Midbrain (tissue), 1 donor: Measurements from ENCODE around the gene ASXL3.

Experiments
- DNase-seq: peaks from one replicate; lab custom pipeline; 2025; lab: John Stamatoyannopoulos, UW

Gene ASXL3

GRCh38 chr18:33660696-33661310 lies 82.8 kb downstream of the ASXL3 start:
- no peak for DNase-seq

GRCh38 chr18:33664241-33664874 lies 86.3 kb downstream of the ASXL3 start:
- DNase-seq, result no peak

- DNase-seq, result no peak
Measured at GRCh38 chr18:33665187-33665586, 87.2 kb downstream of the ASXL3 start.

GRCh38 chr18:33665641-33666040 lies 87.6 kb downstream of the ASXL3 start:
- no peak for DNase-seq

- no peak for DNase-seq
Measured at GRCh38 chr18:33666915-33667314, 88.9 kb downstream of the ASXL3 start.

GRCh38 chr18:33669589-33669988 lies 91.6 kb downstream of the ASXL3 start:
- DNase-seq, result no peak

- DNase-seq, result no peak
Measured at GRCh38 chr18:33670029-33670428, 92.0 kb downstream of the ASXL3 start.

GRCh38 chr18:33673689-33674088 lies 95.7 kb downstream of the ASXL3 start:
- no peak for DNase-seq

- no peak for DNase-seq
Measured at GRCh38 chr18:33676593-33676992, 98.6 kb downstream of the ASXL3 start.

GRCh38 chr18:33677891-33678290 lies 99.9 kb downstream of the ASXL3 start:
- DNase-seq, result no peak

GRCh38 chr18:33682436-33682835 lies 104.4 kb downstream of the ASXL3 start:
- DNase-seq, result no peak

- no peak for DNase-seq
Measured at GRCh38 chr18:33694593-33694992, 116.6 kb downstream of the ASXL3 start.

GRCh38 chr18:33696332-33697162 lies 118.5 kb downstream of the ASXL3 start:
- no peak for DNase-seq

- no peak for DNase-seq
Measured at GRCh38 chr18:33697498-33697897, 119.5 kb downstream of the ASXL3 start.

GRCh38 chr18:33699372-33699771 lies 121.4 kb downstream of the ASXL3 start:
- DNase-seq, result no peak

- DNase-seq, result no peak
Measured at GRCh38 chr18:33700513-33700976, 122.5 kb downstream of the ASXL3 start.

- DNase-seq, result no peak
Measured at GRCh38 chr18:33702625-33703024, 124.6 kb downstream of the ASXL3 start.

- no peak for DNase-seq
Measured at GRCh38 chr18:33706391-33706790, 128.4 kb downstream of the ASXL3 start.

GRCh38 chr18:33708876-33709275 lies 130.9 kb downstream of the ASXL3 start:
- no peak for DNase-seq

GRCh38 chr18:33710269-33710668 lies 132.2 kb downstream of the ASXL3 start:
- no peak for DNase-seq

- DNase-seq, result no peak
Measured at GRCh38 chr18:33711514-33711913, 133.5 kb downstream of the ASXL3 start.

GRCh38 chr18:33712719-33713118 lies 134.7 kb downstream of the ASXL3 start:
- no peak for DNase-seq
